Heart left ventricle (tissue), 13 donors: ENCODE data around the gene CCDC54.

Source experiments
- CTCF ChIP-seq, 12 donors: fragments of 200-600 bp; sonication (generic) in 4 of 12; IDR thresholded peaks; one replicate each; pipeline versions ENCODE4 v1.5.0 to v1.8.0; 2018 to 2022; ENCODE audit warnings: antibody characterized with exemption in 12 of 12, mild to moderate bottlenecking in 5 of 12
- POLR2A ChIP-seq, 2 donors: fragments of 450-650 bp; IDR thresholded peaks; one replicate each; pipeline ENCODE4 v1.6.1; 2017; ENCODE audit warnings: antibody characterized with exemption in 2 of 2, mild to moderate bottlenecking in 2 of 2, moderate library complexity in 2 of 2
- donor health status: ischemic (EF 13 %, LVEDD 7.1; RV severe dilation, severe dysfunction).
- donor health status: DM: no; HTN: yes; CAD: no.
- donor health status: DM: no; HTN: no; CAD: no.
- donor health status: ischemic (EF 25% LVEDD 6.9; RV normal size, moderate dysfunction).
- donor health status: ischemic (EF 25% LVEDD 5.7; RV mildly dilated, moderate dysfunction).
- donor health status: ischemic (EF 35%, LVEDD 5.7; RV mildly dilated, moderate dysfunction).
- donor health status: nonischemic (EF 11% LVEDD 7.7; RV severe dilation, severe dysfunction).
- donor health status: DM: yes; HTN: yes; CAD: no.
- donor health status: PGD.
- donor health status: ischemic (EF 29% LVEDD 5.4; RV normal size, mild dysfunction).
- donor health status: nonischemic (EF 23%, LVEDD 6.1; RV moderate dilation, normal function).

- TF ChIP-seq CTCF (IDR thresholded peaks at IDR 0.05): no peak
- TF ChIP-seq POLR2A (IDR thresholded peaks at IDR 0.05): no peak
Observed at GRCh38 chr3:107369791-107370190, 7.4 kb upstream of the CCDC54 start.
